NCI-H2196 (cell line): ENCODE results near the gene RNF141.

Source experiments
- DNase-seq: peaks from one replicate; lab custom pipeline; 2025; ENCODE audit not compliant: unreplicated experiment; lab: John Stamatoyannopoulos, UW

Gene RNF141, protein sequence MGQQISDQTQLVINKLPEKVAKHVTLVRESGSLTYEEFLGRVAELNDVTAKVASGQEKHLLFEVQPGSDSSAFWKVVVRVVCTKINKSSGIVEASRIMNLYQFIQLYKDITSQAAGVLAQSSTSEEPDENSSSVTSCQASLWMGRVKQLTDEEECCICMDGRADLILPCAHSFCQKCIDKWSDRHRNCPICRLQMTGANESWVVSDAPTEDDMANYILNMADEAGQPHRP

DNA sequence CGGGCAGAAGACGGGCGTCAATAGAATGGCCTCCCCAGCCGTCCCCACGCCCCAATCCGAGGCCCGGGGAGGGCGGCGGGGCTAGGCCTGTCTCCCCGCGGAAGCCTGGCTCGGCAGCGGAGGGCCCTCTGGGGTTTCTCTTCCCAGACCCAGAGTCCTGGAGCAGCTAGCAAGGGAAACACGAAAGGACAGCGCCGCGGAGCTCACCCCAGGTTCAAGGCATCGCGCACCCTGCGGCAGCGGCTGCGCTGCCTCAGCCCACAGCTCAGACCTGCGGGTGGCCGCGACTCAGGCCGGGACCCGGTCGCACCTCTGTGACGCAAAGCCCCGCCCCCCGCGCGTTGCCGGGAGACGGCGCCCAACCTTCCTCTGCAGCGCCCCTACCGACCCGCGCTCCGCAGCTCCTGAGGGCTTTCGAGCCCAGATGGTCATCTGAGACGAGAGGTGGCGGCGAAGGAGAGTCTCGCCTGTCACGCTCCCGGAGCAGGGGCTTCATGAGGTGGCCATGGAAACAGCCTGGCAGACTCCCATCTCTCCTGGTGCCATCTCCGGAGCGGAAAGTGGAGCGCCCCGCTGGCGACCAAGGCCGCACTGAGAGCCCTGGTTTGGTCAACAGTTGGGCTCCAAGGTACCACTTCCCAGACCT lies at the start of gene RNF141:
RNF141 (minus strand) TSS at position 273 of the 646 bp plus-strand sequence. CDS start 7,029 bp downstream, outside the sequence.
- DNase-seq: peak; percentile 97

GRCh38 chr11:10590218-10590915 lies 49.4 kb upstream of the RNF141 start:
- no peak for DNase-seq

GRCh38 chr11:10588904-10589303 lies 47.9 kb upstream of the RNF141 start:
- no peak for DNase-seq

DNA sequence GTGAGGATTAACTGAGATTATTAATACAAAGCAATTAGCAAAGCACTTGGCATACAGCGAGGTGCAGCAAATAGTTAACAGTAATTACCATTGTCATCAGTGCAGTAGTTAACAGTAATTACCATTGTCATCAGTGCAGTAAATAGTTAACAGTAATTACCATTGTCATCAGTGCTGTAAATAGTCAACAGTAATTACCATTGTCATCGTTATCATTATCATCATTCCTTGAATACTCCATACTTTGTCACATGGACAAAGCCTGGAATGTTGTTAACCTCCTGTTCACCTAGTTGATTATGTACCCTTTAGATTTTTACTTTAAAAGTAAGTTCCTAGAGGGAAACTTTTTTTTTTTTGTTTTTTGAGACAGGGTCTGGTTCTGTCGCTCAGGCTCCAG lies 47.0 kb upstream of the RNF141 start:
- DNase-seq: no peak

DNA sequence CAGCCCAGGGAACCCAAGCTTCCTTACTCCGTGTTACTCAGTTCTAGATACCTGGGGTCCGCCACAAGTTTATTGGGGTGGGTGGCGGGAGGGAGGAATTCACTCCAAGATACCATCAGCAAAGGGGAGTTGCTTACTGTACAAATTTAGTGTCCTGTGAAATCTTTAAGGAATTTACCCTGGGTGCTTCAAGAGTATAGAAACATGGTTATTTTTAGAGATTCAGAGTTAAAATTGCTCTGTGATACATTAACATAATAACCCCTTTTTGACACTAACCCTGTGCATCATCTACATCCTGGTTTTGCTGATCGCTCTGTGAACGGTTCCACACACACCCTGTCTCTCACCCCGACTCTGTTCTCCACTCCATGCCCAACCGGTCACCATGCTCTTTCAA lies 46.4 kb upstream of the RNF141 start:
- no peak for DNase-seq

DNA sequence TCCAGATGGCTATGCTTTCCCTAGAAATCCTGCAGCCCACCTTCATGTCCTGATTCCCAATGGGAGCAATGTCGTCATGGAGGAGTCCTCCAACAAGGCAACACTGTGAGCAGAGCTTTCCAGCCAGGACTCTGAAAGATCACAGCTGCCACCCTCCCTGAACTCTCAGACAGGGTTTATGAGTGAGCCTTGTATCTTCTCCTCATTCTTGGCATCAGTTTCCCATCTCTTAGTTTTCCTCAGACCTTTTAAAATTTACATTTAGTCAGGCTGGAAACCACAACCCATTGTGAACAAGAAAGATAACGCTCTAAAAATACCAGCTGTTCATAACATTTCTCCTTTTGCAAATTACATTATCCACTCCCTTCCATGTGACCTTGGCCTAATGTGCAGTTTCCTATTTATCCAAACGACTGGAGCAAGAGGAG lies 43.1 kb upstream of the RNF141 start:
- no peak for DNase-seq

- no peak for DNase-seq
Observed at GRCh38 chr11:10581481-10582019, 40.6 kb upstream of the RNF141 start.

GRCh38 chr11:10580623-10581022 lies 39.6 kb upstream of the RNF141 start:
- DNase-seq: no peak

DNA sequence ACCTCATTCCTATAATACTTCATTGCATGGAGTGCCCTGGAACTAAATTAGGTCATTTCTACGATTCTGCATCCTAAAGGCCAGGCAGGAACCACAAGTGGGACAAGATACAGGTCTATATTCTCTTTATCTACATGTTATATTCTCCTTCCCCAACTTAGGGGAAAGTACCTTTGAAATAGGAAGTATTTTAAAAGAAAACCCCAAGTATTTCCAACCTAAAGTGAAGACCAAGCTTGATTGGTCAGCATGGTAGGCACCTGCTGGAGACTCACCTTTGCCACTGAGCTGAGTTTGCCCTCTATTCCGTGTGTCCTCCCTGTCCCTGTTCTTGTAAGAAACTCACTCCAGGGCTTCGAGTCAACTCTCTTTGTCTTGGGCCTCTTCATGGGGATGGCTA lies 38.7 kb upstream of the RNF141 start:
- DNase-seq: no peak

- no peak for DNase-seq
Observed at GRCh38 chr11:10576035-10576398, 35.0 kb upstream of the RNF141 start.

- no peak for DNase-seq
Observed at GRCh38 chr11:10575346-10576034, 34.5 kb upstream of the RNF141 start.

GRCh38 chr11:10573556-10573955 lies 32.6 kb upstream of the RNF141 start:
- no peak for DNase-seq

GRCh38 chr11:10573028-10573427 lies 32.0 kb upstream of the RNF141 start:
- DNase-seq: no peak

DNA sequence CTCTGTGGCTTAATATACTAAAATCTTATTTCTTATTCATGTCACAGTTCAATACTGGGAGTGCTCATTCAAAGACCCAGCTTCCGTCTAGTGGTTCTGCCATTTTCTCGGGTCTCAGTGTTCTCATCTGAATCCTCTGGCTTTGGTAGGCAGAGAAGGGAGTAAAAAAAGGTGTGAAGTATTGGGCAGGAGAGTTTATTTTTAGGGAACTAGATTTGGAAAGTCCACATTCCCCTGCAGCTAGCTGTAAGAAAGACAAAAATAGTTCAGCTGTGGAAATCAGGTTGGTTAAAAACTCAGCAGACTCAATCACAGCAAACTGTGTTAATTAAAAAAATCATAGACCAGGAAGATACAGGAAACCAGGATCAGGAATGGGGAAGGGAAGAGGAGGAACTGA lies 31.5 kb upstream of the RNF141 start:
- no peak for DNase-seq

DNA sequence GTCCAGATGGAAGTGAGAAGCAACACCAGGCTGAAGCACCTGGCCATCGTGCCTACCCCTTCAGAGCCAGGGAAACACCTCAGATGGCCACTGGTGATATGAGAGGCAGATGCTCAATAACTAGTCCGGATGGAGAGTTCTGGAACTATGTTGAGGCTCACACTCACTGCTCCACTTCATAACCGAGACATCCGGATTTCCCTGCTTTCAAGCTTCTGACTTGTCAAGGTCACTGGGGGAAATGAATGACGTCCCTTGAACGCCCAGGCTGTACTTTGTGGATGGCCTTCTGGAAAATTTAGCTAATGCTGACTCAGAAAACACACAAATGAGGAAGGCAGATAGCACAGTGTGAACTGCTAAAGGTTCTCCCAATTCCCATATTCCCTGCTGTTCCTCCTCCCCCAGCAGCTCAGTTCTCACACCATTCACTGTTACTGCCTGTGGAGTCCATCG lies 27.5 kb upstream of the RNF141 start, which contains the start of gene LYVE1:
LYVE1 (minus strand) TSS at position 180 of the 456 bp plus-strand sequence; CDS start at position 47, 133 bp downstream.
- DNase-seq: no peak

GRCh38 chr11:10567446-10567845 lies 26.5 kb upstream of the RNF141 start:
- no peak for DNase-seq

DNA sequence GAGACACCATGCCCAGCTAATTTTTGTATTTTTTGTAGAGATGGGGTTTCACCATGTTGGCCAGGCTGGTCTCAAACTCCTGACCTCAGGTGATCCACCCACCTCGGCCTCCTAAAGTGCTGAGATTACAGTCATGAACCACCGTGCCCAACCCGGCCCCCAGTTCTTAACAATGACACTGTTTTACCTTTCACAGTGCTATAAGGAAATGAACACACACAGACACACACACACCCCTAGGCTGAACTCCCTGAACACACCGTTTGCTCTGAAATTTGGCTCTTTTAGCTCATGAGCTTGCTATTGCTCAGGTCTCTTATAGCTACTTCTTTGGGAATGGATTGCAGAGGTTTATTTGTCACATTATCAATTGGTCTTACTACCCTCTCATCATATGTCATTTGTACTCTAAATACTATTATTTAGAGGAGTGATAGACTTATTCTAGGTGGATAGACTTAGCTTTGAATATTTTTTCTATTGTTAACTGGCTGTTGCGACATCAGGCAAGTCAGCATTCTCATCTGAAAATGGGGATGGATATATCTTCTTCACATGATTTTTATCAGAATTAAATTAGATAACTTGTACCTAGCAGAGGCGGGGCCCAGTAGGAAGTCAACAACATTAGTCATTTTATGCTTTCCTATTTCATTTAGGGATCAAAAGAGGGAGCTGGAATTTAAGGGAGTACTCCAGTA lies 25.4 kb upstream of the RNF141 start:
- DNase-seq: no peak

DNA sequence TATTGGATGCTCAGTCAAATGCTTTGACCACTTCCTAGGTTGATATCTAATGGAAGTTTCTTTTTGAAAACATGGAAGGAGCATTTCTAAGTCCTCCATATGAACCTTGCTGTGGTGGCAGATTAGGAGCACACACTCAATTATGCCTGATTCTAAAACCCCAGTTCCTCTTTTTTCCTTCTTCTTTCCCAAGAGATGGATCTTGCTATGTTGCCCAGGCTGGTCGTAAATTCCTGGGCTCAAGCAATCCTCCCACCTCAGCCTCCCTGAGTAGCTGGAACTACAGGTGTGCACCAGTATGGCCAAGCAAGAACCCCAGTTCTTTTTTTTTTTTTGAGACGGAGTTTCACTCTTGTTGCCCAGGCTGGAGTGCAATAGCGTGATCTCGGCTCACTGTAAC lies 24.5 kb upstream of the RNF141 start:
- no peak for DNase-seq

DNA sequence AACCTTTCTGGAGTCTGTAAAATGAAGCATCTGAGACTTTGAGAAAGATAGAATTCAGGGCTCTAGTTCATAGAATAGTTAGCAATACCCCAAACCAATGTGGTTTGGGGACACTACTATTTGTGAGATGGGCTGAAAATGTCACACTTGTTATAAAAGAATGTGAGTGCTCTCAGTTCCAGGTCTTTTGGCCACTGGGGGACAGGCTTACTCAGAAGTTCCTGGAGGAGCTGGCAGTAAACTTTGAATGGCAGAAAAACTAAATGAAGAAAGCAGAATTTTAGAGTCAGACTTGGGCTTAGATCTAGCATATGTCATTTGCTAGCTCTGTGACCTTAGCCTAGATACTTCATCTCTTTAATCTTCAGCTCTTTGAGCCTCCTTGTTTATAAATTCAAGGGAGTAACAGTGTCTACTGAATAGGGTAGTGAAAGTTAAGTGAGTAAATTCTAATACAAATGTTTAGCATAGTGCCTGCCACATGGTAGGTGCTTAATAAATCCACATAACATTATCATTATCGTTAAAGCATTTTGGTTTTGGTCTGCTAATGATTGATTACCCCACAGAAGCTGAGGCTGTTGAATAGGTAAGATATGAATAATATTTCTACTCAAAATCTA lies 23.8 kb upstream of the RNF141 start:
- no peak for DNase-seq

- no peak for DNase-seq
Observed at GRCh38 chr11:10564030-10564429, 23.0 kb upstream of the RNF141 start.
